SHP77 treated with DMSO at 0.1 percent for 48 hours (cell line): ENCODE measurements around the gene PFDN1.
"Not testable (repeated sequence)": the region's sequence is repeated elsewhere in the genome, so short reads cannot be mapped to it uniquely, and the experiment has no call there.

Source experiments
- DNase-seq: peaks from one replicate; lab custom pipeline; 2025; lab: John Stamatoyannopoulos, UW

Gene PFDN1

DNA sequence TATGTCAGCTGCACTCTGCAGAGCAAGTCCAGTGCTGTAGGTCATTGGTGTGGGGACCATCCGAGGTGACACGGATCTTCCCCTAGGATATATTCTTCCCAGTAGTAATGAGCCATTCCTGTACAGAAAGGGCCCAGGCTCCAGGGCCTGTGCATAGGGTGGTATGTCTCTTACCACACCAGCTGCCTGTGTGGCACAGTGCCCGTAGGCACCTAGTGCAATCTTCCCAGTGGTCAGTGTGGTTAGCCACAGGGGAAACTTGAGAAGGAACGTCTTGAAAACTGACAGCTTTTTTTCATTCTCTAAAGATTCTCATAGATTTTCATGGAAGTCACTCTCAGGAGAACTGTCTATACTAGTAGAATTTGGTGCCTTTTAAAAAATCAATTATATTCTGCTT, 88.1 kb downstream of the PFDN1 start:
- DNase-seq: no peak

DNA sequence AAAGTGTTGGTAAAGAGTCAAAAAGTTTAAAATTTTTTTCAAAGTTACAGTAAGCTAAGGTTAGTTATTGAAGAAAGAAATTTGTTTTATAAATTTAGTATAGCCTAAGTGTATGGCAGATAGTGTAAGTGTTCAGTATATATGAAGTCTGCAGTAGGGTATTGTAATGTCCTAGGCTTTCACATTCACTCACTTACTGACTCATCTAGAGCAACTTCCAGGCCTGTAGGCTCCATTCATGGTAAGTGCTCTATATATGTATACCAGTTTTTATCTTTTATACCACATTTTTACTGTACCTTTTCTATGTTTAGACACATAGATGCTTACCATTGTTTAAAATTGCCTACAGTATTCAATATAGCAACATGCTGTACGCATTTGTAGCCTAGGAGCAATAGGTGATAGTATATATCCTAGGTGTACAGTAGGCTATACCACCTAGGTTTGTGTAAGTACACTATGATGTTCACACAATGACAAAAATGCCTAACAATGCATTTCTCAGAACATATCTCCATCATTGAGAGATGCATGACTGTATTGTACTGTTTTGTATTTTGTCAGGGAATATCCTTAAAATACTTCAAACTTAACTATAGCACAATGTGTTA, 89.4 kb downstream of the PFDN1 start:
- DNase-seq: no peak

GRCh38 chr5:140208065-140208464, 94.8 kb downstream of the PFDN1 start:
- DNase-seq: no peak

DNA sequence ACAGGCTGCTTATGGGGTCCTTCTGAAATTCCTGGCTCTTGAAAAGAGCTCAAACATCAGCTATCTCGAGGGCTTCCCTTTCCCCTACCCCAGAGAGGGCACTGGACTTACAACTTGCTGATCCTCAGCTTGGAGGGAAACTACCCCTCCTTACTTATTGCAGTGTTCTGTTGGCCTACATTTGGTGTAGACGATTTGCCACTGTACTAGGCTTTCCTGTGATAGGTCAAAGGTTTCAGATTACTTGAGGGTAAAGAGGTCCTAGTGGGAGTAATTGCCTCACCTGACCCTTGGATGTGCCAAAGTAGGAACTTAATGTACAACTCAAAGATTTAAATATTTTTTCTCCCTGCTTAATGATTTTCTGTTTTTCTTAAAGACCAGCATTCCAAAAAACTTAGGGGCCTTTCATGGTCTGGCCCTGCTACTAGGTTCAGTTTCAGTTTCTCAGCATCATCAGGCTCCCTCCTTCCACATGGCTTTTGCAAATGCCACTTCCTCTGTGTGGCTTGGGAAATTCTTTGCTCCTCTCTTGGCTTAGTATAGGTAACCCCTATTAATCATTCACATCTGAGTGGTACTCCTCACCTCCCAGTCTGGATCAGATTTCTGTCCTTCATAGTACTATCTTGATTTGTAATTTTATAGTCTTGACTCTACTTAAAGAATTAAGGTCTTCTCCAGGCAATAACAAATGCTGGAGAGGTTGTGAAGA, 95.5 kb downstream of the PFDN1 start:
- DNase-seq: no peak

GRCh38 chr5:140205952-140206351, 96.9 kb downstream of the PFDN1 start:
- DNase-seq: no peak

DNA sequence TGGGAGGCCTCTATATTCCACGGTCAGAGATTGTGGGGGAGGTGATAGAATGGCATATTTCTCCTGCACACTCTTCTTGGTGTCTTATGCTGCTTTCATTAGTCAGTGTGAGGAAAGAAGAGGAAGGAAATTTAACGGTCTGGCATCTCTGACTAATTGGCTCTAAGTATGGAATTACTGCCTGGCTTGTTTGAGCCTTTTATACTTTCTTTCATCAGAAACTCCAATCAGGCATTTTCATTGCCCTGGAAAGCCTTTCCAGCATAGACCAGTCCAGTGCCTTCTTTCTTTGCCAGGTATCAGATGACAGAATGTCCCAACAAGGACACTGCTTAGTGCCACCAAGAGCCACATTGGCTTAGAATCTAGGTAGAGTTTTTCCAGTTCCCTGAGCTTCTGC, 97.7 kb downstream of the PFDN1 start:
- no peak for DNase-seq

DNA sequence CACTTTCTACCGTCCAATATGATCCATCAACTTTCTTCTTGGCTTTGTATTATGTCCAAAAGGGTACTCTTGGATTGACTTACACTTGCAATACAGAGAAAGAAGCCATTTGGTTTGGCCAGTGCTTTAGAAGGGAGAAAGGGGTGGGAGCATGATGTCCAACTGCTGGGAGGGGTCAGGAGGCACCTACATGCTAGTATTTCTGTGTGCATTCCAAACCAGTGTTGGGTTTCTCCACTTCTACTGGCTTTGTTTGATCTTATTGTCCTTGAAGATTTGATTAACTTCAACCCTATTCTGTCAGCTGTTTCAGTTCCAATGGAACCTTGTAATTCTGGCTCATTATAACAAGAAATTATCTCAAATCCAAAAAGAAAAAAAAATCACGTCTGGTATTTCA, 100.3 kb downstream of the PFDN1 start:
- no peak for DNase-seq

DNA sequence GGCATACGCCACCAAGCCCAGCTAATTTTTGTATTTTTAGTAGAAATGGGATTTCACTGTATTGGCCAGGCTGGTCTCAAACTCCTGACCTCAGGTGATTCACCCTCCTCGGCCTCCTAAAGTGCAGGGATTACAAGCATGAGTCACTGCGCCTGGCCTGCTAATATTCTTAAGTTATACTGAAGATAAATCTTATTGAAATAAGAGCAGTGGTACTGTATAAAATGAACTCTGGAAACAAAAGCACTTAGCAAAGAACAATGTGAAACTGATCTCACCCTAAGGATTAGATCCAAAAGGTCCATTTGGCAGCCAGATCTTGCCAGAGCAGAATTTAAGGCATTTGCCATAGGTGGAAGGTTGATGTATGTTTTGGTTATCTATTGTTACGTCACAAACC, 100.8 kb downstream of the PFDN1 start:
- no peak for DNase-seq

- not testable (repeated sequence) for DNase-seq
These were observed 104.0 kb downstream of the PFDN1 start for GRCh38 chr5:140198915-140199314.

DNA sequence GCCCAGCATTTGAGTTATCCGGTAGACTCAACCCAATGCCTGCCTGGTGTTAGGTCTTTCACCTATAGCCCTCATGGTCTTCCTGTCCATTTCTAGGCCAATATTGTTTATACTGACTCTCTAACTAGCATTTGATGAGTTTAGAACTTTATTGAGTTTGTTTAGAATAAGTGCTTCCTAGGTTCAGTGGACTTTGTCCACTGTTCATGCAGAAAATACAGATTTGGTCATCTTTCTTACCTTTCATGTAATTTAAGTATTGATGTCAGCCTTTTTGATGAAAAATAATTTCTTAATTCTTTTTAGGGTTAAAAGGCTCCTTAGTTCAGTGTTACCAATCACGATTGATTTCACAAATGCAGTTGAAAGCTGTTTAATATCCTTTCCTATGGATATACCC, 105.9 kb downstream of the PFDN1 start:
- DNase-seq: no peak

GRCh38 chr5:140196115-140196814, 106.6 kb downstream of the PFDN1 start:
- DNase-seq: no peak
